ENCODE results near the gene DOLK.
"Not testable (repeated sequence)": the region's sequence is repeated elsewhere in the genome, so short reads cannot be mapped to it uniquely, and the experiment has no call there.

Gene DOLK

DNA sequence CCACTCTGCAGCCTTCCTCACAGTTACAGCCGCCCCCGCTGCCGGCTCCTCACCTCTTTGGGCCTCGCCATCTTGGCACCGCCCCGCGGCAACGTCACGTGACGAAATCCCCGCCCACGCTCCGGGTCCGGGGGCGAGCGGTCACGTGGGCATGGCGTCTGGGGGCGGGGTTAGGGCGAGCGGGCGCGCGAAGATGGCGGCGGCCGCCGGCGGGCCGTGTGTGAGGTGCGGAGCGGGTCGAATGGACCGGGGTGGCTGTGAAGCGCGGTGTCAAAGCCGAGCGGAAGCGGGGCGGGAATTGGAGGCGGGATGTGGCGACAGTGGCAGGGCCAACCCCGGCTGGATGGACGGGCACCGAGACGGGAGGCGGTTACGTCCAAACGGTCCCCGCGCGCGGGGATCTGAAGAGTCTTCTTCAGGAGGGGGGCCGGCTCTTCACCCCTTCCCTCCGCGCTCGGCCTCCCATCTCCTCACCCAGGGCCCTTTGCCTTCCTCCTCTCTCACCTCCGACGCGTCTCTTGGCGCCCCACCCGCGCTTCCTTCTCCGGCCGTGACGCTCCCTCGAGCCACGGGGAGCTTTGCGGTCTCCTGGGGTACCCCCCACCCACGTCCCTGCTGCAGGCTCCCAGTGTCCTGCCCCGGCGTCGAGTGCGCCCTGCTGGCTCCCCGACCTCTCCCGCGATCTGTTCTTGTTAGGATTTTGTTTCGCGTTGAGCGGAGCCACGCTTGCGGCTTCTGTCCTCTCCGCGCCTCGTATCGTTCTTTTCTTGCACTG is at the start of gene DOLK, which contains the start of gene NUP188:
TSS of gene DOLK (minus strand) at position 77 of the 775 bp plus-strand sequence. CDS start 300 bp downstream, outside the sequence.
TSS of gene NUP188 (plus strand) at position 173 of the 775 bp plus-strand sequence. CDS start at position 194, 21 bp downstream.
- DNase-seq (ENCODE audit: low read depth), result peak; percentile 100

DNA sequence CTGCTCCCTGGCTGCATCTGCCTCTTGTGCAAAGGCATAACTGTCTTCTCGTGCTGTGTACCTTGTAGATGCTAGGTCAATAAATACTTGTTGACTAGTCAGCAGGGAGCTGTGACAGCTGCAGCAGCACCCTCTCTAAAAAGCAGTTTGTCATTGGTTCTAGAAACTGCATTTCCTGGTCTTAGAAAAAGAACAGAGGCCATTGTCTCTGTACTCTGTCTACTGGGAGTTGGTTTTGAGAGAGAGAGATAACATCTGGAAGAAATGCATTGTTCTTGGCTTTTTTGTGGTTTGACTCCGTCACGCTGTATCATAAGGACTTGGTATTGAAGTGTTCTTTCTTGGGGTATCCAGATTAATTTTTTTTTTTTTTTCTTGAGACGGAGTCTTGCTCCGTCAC is 48.4 kb upstream of the DOLK start:
- DNase-seq (ENCODE audit: low read depth), result no peak

DNA sequence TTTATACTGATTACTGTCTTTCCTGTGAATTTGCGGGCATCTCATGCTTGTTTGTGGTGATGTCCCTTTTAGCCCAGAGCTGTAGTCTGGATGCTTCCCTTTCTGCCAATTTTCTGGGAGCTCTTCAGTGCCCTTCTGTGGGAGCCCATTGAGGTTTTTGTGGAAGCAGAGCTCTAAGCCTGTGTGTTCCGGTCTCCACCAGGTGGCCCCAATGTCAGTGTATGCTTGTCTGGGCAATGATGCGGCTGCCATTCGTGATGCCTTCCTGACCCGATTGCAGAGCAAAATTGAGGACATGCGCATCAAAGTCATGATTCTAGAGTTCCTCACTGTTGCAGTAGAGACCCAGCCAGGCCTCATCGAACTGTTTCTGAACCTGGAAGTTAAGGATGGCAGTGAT is 45.6 kb upstream of the DOLK start:
- DNase-seq (ENCODE audit: low read depth), result no peak

DNA sequence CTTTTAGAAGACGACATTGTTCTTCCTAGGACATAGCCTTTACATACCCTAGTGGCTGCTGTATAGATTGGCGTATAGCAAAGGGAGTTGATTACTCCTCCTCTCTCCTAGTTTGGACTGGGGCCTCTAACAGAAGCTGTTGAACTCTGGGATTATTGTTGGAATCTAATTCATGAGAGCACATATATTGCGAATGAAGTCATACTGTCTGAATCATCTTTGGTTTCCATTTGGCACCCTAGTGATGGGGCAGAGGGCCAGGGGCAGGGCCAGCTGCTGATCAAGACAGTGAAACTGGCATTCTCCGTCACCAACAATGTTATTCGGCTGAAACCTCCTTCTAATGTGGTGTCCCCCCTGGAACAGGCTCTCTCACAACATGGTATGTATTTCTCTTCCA is 40.4 kb upstream of the DOLK start:
- DNase-seq (ENCODE audit: low read depth), result no peak

DNA sequence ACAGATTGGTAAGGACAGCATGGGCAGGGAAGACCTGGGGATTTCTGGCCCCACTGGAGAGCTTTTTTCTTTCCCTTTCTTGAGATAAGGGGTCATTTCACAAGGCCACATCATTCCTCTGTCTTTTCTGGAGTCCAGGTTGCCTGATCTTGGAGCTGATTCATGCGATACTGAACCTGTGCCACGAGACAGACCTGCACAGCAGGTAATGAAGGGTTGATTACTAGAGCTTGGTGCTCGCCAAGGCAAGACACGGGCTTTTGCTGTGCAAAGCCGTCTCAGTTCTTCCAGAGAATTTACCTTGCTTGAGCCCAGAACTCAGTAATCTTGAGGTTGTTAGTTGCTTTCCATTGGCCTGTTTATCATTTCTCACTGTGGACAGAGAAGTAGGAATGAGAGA is 39.3 kb upstream of the DOLK start:
- no peak for DNase-seq (ENCODE audit: low read depth)

DNA sequence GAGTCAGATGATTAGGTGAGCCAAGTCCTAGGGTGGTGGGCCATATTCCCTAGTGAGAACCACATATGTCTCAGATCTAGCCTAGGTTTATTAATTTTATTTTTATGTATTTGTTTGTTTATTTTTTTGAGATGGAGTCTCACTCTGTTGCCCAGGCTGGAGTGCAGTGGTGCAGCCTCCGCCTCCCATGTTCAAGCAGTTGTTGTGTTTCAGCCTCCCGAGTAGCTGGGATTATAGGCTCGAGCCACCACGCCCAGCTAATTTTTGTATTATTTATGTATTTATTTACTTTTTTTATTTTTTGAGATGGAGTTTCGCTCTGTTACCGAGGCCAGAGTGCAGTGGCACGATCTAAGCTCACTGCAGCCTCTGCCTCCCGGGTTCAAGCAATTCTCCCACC is 36.1 kb upstream of the DOLK start:
- no peak for DNase-seq (ENCODE audit: low read depth)

DNA sequence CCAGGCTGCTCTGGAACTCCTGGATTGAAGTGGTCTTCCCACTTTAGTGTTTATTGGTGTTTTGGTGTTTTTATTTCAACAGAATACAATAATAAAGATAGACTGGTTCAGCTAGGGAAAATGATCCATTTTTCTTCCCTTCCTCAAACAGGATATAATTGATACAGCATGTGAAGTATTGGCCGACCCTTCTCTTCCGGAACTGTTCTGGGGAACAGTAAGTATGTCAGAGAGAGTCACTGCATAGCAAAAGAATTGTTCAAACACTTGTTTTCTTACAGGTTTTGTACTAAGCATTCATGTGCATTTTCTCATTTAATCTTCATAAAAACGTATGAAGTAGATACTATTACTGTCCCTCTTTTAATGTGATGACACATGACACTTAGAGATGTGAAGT is 31.7 kb upstream of the DOLK start:
- no peak for DNase-seq (ENCODE audit: low read depth)

DNA sequence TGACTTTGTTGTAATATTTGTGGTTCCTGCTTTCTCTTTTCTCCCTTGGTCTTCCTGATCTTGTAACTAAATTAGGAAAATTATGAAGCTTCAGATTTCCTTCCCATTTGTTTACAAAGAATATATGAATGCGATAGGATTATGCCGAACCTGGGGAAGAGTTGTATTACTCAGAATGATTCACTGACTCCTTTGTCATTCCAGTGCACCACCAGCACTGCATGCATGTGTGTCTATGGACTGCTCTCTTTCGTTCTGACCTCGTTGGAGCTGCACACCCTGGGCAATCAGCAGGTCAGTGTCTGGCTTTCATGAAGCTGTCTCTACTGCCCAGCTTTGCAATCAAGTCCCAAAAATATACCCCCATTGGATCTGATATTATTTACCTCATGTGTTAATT is 25.6 kb upstream of the DOLK start:
- no peak for DNase-seq (ENCODE audit: low read depth)

DNA sequence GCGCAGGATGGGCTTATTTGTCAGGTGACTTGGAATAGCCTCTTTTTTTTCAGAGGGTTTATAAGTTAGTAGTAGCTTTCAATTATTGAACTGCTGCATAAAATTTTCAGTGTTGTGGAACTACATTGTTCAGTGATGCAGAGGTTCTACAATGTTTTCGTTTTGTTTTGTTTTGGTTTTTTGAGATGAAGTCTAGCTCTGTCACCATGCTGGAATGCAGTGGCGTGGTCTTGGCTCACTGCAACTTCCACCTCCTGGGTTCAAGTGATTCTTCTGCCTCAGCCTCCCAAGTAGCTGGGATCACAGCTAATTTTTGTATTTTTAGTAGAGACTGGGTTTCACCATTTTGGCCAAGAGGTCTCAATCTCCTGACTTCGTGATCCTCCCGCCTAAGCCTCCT is 22.1 kb upstream of the DOLK start:
- no peak for DNase-seq (ENCODE audit: low read depth)

DNA sequence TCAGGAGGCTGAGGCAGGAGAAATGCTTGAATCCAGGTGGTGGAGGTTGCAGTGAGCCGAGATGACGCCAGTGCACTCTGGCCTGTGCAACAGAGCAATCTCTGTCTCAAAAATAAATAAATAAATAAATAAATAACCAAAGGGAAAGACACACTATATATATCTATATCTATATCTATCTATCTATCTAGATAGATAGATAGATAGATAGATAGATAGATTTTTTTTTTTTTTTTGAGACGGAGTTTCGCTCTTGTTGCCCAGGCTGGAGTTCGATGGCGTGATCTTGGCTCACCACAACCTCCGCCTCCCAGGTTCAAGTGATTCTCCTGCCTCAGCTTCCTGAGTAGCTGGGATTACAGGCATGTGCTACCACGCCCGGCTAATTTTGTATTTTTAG is 14.0 kb upstream of the DOLK start:
- DNase-seq (ENCODE audit: low read depth), result not testable (repeated sequence)

DNA sequence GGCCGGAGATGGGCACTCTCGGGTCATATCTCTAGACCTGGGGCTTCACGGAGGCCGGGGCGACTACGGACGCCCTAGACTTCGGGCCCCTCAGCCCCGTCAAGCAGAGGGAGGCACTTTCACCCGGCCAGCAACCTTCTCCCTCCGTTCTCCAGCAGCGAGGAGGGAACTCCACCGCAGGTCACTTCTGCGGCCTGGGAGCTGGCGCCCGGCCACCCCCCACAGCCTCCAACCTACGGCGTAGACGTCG is 201 bp downstream of the DOLK start:
- DNase-seq (ENCODE audit: low read depth), result no peak

DNA sequence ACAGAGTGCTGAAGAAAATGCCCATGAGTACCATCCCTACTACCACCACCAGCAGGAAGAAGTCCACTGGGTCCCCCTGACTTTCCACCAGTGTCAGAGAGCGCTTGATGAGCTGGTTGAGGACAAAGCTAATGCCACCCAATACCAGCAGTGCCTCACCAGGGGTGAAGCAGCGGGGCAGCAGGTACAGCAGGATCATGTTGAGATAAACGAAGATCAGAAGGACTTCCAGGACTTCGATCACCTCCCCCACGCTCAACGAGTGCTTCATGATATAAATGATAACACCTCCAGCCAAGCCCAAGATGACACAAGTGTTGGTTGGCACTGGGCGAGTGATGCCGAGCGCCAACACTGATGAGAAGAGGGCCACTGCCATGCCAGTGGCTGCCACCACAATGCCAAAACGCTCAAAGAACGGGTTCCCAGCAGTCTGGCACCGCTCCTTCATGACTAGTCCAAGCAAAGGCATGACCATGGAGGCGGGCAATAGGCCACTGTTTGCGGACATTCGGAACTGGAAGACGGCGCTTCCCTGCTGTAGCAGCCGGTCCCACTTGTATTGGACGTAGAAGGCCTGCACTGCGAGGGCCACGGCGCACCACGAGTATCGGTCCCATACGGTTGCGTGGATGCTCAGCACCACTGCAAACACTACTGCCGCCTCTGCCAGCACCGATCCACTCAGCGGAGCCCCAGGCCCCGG is 679 bp downstream of the DOLK start:
- no peak for DNase-seq (ENCODE audit: low read depth)

DNA sequence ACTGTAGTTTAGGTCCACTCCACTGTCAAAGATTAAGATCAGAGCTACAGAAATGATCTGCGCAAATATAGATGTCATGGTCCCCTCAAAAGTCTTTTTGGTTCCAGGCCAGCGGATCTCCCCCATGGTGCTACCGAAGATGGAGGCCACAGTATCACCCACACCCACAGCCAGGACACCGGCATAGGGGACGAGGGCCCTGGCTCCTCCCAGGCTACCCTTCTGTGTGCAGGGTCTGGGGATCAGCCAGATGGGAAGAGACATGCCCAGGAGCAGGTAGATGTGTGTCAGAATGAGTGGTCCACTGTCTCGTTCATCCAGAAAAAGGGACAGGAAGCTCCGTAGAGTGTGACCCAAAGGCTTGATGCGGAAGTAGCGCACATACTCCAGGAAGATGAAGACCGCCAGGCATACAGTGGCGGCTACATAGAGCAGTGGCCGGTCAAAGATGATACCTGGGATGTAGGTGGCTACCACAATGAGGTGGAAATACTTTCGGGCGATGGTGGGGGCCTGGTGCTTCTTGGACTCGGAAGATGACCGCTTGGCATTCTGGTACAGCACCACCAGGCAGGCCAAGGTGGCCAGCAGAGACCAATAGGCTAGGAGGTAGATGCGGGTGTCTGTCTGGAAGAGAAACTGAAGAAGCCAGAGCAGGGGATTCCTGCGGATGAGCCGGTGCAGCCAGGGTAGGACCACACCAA is 1.5 kb downstream of the DOLK start:
- no peak for DNase-seq (ENCODE audit: low read depth)

DNA sequence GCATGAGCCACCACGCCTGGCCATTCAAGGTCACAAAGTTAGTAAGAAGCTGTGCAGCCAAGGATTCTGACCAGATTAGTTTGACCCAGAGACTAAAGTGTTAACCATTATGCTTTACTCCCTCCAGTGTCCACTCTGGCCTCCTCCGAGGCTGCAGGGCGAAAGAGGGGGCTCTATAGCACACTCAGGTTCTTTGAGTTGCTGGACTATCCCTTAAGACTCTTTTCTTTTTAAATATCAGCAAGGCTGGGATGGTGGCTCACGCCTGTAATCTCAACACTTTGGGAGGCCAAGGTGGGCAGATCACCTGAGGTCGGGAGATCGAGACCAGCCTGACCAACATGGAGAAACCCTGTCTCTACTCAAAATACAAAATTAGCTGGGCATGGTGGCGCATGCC is 2.4 kb downstream of the DOLK start:
- DNase-seq (ENCODE audit: low read depth), result not testable (repeated sequence)

DNA sequence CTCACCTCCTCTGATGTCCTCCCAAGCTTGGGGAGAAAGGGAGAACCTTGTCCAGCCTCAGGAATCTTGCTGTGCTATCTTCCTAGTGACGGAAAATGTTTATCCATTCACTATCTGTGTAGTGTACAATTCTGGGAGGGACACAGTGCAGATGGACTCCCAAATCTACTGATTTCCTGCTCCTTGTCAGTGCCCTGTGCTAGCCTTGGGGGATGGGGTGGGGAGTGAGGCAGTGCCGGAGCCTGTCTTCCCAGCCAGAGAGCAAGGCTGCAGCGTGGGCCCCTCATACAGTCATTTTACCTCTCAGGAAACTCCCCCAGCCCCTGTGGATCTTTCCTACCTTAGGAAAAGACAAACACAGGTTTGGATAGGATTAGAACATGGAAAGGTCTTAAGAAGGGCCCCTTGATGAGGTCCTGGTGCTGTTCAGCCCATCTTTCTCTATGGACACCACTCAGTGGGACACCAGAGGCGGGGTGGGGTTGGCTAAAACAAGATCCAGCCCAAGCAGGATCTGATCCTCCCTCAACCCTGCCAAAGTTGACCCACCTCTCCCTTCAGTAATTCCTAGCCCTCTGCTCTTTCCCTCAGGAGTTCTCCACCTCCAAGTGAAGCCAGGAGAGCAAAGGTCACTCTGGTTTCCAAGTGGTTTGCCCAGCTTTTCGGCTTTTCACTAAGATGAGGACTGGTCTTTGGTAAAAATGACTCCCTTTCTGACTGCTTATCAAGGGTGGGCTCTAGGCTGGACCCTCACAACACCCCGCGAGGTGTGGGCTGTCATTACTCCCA is 3.4 kb downstream of the DOLK start:
- DNase-seq (ENCODE audit: low read depth), result no peak

DNA sequence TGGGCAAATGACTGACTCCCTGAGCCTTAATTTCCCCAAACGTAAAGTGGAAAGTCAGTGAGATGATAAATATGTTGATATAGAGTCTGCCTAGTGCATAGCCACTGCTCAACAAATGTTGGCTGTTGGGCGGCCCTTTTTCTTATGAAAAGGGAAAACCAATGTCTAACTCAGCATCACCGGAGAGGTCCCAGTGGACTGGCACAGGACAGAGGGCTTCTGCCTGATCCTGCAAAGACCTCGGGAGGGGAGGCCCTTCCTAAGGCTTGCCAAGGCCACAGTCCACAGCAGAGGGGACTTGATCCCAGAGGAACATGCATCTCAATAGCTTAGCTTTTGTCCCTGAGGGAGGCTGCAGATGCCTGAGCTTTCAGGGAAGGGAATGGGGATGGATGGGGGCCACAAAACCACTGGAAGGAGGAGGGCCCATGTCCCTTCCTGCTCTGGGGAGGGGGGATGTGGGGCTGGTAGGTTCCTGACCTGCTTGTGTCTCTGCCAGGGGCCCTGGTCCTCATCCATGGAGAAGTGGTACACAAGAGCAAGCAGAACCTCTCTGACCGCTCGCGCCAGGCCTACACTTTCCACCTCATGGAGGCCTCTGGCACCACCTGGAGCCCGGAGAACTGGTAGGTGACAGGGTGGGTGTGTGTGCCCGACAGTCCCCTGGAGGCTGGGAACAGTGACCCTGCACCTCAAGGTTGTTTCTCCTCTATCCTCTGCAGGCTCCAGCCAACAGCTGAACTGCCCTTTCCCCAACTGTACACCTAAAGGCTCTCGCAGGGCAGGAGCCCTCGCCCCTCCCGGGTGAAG is 6.3 kb downstream of the DOLK start:
- DNase-seq (ENCODE audit: low read depth), result no peak

DNA sequence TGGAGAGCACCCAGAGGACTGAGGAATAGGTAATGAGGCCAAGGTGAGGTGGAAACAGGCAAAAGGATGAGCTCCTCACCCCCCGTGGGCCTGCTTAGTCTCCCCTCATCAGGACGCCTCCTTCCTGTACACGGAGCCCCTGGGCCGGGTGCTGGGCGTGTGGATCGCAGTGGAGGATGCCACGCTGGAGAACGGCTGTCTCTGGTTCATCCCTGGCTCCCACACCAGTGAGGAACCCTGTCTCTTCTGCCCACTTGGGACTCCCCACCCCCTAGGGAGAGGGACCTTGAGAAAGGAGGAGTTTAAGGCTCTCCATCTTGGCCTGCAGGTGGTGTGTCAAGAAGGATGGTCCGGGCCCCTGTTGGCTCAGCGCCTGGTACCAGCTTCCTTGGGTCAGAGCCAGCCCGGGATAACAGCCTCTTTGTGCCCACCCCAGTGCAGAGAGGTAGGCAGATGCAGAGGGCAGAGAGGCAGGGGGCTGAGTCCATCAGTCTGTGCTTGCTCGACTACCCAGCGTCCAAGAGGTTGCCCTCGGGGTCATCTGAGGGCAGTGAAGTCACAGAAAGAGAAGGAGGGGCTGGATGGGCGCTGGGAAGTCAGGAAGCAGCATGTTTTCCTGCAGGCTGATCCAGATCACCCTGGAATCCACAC is 7.0 kb downstream of the DOLK start:
- DNase-seq (ENCODE audit: low read depth), result no peak

DNA sequence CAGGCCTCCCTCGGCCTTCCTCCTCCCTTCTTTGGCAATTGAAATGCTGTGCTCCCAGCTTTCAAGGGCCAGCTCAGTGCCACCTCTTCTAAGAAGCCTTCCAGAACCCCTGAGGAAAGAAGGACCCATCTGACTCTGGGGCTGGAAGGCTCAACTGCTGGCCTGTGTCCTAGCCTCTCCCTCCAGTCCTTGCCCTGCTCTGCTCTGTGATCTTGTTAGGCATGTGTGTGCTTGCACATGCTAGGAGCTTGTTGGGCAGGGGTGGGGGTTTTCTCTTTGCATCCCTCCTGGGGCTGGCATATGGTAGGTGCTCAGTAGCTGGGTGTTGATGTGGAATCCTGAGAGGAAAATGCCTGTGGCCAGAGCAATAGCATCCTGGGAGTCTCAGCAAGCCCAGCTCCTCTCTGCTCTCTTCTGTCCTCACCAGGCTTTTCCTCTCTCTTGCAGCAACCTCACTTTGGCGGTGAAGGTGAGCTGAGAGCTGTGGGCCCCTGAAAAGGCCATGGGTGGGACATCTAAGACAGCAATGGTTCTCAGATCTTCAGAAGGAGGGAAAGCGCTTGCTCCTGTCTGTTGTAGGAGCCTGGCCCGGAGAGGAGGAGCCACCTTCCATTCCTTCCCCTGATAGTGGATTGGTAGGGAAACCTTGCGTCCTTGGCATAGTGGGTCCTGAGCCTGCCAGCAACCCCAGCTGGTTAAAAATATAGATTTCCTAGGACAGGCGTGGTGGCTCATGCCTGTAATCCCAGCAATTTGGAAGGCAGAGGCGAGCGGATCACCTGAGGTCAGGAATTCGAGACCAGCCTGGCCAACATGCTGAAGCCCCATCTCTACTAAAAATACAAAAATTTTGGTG is 9.9 kb downstream of the DOLK start:
- no peak for DNase-seq (ENCODE audit: low read depth)

DNA sequence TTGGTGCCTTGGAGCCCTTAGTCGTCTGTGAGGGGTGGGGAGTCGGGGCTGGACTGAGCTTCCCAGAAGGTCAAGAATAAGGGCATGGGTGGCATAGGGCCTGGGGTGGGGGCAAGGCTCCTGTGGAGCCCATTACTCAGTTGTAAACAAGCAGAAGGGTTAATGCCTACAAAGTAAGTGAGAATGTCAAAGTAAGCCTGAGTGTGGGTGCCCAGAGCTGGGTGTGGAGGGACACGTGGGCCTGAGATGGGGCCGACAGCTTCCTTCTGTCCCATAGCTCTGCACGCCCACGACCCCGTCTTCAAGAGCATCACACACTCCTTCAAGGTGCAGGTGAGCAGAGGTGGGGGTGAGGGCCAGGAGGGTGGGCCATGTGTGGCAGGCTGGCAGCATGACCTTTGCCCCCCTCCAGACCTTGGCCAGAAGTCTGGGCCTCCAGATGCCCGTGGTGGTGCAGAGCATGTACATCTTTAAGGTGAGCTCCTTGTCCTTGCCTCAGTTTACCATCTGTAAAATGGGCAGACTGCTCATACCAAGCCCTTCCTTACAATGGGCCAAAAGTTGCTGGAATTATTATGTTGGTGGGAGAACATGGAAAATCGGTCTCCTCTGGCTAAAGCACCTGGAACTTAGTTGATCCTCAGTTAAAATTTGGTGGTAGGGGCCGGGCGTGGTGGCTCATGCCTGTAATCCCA is 11.1 kb downstream of the DOLK start:
- no peak for DNase-seq (ENCODE audit: low read depth)

Measured in stimulated activated CD8-positive, alpha-beta memory T cell treated with anti-CD3 and anti-CD28 coated beads, Interleukin-15, amount 100 ng/mL, for 24 hours (primary cell).